CMK (cell line): ENCODE measurements around the gene FES.

Source experiments
- DNase-seq: peaks from one replicate; pipeline ENCODE4 v3.0.0-alpha.2; 2010; ENCODE audit warnings: low read depth

The FES gene

DNA sequence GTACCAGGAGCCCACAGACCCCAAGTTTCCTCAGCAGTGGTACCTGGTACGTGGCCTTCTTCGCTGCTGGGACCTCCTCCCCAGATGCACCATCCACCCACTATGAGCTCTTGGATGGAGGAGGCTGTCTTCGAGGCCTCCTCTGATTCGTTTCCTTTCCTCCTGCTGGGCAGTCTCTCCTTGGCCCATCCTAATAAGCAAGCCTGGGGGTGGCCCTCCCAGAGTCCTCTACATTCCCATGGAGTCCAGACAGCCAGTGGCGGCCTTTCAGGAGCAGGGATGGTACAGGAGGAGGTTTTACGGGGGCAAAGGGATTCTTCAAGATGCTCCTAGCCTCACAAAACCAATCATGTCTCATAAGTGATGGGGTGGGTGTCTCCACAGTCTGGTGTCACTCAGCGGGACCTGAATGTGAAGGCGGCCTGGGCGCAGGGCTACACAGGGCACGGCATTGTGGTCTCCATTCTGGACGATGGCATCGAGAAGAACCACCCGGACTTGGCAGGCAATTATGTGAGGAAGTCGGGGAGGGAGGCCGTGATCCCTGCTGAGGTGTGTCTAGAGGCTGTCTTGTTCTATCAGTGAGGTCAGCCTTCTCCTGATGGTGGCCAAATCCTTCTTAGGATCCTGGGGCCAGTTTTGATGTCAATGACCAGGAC lies 7.7 kb upstream of the FES start:
- no peak for DNase-seq

DNA sequence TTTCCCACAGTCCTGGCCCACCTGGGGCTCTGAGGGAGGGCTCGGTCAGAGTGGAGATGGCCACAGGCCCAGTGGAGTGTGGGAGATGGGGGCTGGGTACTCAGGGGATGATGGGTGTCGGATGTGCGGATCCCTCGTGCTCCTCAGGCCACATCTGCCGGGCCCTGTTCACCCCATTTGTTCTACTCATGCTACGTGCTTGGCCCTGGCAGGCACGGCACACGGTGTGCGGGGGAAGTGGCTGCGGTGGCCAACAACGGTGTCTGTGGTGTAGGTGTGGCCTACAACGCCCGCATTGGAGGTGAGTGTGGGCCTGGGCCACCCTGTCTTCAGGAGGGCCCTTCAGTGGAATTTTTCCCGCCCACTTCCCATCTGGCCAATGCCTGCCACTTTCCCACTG lies 7.0 kb upstream of the FES start:
- no peak for DNase-seq

DNA sequence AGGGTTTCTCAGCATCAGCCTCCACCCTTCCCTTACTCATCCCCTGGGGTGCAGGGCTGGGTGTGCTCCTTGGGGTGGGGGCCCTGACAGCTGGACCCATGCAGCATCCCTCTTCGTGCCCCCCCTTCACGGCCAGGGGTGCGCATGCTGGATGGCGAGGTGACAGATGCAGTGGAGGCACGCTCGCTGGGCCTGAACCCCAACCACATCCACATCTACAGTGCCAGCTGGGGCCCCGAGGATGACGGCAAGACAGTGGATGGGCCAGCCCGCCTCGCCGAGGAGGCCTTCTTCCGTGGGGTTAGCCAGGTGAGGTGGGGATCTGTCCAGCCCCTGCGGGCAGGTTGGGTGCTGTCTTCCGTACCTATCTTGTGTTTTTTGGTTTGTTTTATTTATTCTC lies 6.3 kb upstream of the FES start:
- no peak for DNase-seq

DNA sequence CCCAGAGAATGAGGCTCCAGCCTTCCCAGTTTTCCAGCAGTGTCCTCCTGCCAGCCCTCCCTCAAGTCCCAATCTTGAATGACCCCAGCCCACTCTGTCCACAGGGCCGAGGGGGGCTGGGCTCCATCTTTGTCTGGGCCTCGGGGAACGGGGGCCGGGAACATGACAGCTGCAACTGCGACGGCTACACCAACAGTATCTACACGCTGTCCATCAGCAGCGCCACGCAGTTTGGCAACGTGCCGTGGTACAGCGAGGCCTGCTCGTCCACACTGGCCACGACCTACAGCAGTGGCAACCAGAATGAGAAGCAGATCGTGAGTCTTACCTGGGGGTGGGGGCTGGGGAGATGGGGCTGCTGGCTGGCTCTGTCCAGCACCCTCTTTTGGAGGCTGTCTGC lies 5.6 kb upstream of the FES start:
- DNase-seq, result no peak

GRCh38 chr15:90879730-90880366 lies 4.5 kb upstream of the FES start:
- DNase-seq, result no peak

GRCh38 chr15:90880381-90881145 lies 3.7 kb upstream of the FES start:
- DNase-seq, result no peak

DNA sequence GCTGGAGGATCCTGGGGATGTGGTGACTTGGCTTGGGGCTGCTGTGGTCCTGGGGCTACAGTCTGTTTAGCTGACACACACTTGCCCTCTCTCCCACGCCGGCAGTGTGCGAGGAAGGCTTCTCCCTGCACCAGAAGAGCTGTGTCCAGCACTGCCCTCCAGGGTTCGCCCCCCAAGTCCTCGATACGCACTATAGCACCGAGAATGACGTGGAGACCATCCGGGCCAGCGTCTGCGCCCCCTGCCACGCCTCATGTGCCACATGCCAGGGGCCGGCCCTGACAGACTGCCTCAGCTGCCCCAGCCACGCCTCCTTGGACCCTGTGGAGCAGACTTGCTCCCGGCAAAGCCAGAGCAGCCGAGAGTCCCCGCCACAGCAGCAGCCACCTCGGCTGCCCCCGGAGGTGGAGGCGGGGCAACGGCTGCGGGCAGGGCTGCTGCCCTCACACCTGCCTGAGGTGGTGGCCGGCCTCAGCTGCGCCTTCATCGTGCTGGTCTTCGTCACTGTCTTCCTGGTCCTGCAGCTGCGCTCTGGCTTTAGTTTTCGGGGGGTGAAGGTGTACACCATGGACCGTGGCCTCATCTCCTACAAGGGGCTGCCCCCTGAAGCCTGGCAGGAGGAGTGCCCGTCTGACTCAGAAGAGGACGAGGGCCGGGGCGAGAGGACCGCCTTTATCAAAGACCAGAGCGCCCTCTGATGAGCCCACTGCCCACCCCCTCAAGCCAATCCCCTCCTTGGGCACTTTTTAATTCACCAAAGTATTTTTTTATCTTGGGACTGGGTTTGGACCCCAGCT lies 2.9 kb upstream of the FES start:
- no peak for DNase-seq

DNA sequence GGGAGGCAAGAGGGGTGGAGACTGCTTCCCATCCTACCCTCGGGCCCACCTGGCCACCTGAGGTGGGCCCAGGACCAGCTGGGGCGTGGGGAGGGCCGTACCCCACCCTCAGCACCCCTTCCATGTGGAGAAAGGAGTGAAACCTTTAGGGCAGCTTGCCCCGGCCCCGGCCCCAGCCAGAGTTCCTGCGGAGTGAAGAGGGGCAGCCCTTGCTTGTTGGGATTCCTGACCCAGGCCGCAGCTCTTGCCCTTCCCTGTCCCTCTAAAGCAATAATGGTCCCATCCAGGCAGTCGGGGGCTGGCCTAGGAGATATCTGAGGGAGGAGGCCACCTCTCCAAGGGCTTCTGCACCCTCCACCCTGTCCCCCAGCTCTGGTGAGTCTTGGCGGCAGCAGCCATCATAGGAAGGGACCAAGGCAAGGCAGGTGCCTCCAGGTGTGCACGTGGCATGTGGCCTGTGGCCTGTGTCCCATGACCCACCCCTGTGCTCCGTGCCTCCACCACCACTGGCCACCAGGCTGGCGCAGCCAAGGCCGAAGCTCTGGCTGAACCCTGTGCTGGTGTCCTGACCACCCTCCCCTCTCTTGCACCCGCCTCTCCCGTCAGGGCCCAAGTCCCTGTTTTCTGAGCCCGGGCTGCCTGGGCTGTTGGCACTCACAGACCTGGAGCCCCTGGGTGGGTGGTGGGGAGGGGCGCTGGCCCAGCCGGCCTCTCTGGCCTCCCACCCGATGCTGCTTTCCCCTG lies 2.2 kb upstream of the FES start:
- DNase-seq, result no peak

GRCh38 chr15:90882781-90883525 lies 1.4 kb upstream of the FES start:
- DNase-seq, result no peak

DNA sequence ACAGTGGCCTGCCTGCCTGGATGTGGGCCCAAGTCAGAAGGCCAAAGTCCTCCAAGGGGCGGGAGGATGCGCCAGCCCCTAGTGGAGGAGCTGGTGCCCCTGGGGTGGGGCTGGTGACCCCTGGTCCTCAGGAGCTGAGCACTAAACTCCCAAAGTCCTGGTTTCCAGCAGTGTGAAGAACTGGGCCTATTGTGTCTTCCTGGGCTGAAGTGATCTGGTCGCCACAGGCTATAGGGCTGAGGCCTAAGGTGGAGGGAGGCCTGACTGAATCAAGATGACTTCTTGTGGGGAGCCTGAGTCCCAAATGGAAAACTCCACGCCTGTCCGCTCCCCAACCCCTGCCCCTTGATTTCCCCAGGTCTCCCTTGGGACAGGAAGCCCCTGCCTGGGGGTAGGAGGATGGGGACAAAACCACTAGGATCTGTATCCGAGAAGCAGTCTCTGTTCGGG lies 753 bp upstream of the FES start:
- DNase-seq, result no peak

DNA sequence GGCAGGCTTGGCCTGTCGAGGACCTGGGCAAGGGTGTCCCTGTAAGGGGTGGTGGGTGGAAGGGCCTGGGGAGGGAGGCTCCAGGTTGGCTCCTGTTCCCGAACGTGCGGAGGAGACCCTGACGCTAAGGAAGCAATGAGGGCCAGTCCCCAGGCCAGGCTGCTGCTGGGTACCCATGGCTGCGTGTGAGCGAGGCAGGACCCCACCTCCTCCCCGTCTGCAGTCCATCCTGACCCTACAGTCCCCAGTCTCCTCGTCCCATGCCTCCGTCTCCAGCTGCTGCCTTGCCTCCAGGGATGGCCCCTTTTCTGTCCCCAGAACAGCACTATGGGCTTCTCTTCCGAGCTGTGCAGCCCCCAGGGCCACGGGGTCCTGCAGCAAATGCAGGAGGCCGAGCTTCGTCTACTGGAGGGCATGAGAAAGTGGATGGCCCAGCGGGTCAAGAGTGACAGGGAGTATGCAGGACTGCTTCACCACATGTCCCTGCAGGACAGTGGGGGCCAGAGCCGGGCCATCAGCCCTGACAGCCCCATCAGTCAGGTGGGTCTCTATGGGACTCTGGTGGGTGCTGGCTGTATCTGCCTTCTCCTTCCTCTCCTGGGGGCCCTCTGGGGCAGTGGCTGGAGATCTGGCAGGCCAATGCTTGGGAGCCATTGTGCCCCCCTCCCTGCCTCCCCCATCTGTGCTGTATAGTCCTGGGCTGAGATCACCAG lies 571 bp downstream of the FES start:
- no peak for DNase-seq

- DNase-seq, result no peak
Measured at GRCh38 chr15:90885432-90886290, 1.4 kb downstream of the FES start.

GRCh38 chr15:90886291-90886614 lies 1.9 kb downstream of the FES start:
- DNase-seq, result no peak

- no peak for DNase-seq
Measured at GRCh38 chr15:90887037-90887481, 2.8 kb downstream of the FES start.

DNA sequence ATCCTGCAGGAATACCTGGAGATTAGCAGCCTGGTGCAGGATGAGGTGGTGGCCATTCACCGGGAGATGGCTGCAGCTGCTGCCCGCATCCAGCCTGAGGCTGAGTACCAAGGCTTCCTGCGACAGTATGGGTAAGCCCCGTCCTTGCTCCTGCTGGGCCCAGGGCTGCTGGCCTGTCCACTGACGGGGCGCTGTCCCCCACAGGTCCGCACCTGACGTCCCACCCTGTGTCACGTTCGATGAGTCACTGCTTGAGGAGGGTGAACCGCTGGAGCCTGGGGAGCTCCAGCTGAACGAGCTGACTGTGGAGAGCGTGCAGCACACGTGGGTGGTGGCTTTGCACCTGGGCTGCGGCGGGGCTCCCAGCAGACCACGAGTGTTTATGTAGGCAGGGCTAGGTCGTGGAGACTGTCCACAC lies 5.0 kb downstream of the FES start:
- DNase-seq, result no peak

DNA sequence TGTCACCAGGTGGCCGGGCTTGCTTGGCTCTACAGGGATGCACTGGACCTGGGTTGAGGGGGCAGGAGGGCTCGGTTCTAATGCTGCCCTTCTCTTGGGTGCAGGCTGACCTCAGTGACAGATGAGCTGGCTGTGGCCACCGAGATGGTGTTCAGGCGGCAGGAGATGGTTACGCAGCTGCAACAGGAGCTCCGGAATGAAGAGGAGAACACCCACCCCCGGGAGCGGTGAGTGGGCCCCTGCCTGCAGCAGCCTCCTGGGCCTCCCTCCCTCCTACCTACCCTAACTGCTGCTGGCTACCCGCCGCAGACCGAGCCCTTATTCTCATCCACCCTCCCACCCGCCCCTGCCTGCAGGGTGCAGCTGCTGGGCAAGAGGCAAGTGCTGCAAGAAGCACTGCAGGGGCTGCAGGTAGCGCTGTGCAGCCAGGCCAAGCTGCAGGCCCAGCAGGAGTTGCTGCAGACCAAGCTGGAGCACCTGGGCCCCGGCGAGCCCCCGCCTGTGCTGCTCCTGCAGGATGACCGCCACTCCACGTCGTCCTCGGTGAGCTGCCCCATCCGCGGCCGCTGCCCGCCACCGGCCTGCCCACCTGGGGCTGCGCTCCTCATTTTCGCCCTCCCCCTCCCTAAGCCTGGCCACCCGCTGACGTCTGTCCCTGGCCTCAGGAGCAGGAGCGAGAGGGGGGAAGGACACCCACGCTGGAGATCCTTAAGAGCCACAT lies 5.6 kb downstream of the FES start:
- no peak for DNase-seq

DNA sequence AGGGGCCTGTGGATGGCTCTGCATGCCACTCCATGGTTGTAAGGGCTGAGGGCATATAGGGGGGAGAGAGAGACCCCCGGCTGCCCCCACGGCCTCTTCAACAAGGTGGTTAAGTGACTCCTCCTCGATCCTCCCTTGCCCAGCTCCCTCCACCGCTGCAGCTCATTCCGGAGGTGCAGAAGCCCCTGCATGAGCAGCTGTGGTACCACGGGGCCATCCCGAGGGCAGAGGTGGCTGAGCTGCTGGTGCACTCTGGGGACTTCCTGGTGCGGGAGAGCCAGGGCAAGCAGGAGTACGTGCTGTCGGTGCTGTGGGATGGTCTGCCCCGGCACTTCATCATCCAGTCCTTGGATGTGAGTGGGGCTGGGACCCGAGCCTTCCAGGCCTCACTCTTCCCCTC lies 6.5 kb downstream of the FES start:
- DNase-seq, result no peak

DNA sequence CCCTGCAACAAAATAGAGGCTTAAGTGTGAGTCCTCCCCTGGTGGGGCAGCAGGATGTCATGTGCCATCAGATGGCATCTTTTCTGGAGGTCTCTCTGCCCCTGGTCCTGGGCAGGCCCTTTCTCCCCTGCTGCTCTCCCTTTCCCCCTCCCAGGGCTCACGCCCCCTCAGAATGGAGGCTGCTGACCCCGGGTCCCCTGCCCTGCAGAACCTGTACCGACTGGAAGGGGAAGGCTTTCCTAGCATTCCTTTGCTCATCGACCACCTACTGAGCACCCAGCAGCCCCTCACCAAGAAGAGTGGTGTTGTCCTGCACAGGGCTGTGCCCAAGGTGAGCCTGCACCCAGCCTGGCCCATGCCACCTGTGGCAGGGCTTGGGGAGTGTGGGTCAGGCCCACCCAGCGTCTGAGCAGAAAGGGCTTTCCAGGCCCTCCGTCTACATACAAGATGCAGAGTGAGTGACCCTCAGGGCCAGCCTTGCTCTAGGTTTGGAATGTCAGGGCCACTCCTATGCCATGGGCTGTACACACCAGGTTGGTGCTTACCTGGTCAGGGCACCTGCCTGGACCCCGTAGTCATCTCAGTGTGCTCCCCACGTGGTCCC lies 7.1 kb downstream of the FES start:
- no peak for DNase-seq
